Mucosa of descending colon (tissue), 3 donors: ENCODE results near the gene INAVA. TPM values are rescaled to one million over a fixed set of nuclear protein-coding genes. Genes with fewer than 3 reads are reported as not detected.
A peak's percentile ranks its signal among the peaks of the same experiment; 100 is the strongest.

ENCODE experiments used
- ATAC-seq: fragments of 200-7000 bp; cut with Tn5 transposase; one replicate; pipeline ENCODE4 v1.9.1; 2020; ENCODE audit warnings: mild to moderate bottlenecking, moderate library complexity
- DNase-seq, 3 donors: peaks; one replicate each; pipeline ENCODE4 v3.0.0-alpha.2; 2020
- H3K36me3 ChIP-seq: fragments of 200-600 bp; one replicate; pipeline ENCODE4 v1.8.0; 2021; ENCODE audit warnings: low read depth, mild to moderate bottlenecking
- H3K4me1 ChIP-seq: fragments of 200-600 bp; one replicate; pipeline ENCODE4 v1.8.0; 2021; ENCODE audit warnings: low read depth, mild to moderate bottlenecking
- H3K4me3 ChIP-seq: fragments of 200-600 bp; one replicate; pipeline ENCODE4 v1.8.0; 2021; ENCODE audit warnings: mild to moderate bottlenecking
- H3K9me3 ChIP-seq: fragments of 200-600 bp; one replicate; pipeline ENCODE4 v1.8.0; 2021; ENCODE audit warnings: mild to moderate bottlenecking
- intact Hi-C, 2 donors: fragments of 100-400 bp; cut with DNase I in 1 of 2; cut with micrococcal nuclease in 1 of 2; formaldehyde crosslinking; loops; one replicate each; pipeline versions ENCODE4 v1.11.0 to v1.11.1; 2022; cut with DNase I, micrococcal nuclease
- total RNA-seq, 3 donors: library from RNA; stranded (reverse); fragmentation: NEBNext Ultra II Directional in 2 of 3; extraction: Animal tissue kit (Norgen Biotek cat#: 25700) in 2 of 3; gene quantifications; one replicate each; pipeline versions ENCODE4 v1.2.1 to v1.2.4, GENCODE V29; 2021 to 2023
- TF ChIP-seq, protein P1 (sequence below): fragments of 200-600 bp; IDR thresholded peaks from one replicate; pipeline ENCODE4 v1.8.0; 2022; ENCODE audit warnings: antibody characterized with exemption, mild to moderate bottlenecking
- donor health status: DM: no; HTN: no; CAD: no; lungs with moderate emphysema.
- donor health status: DM: no; HTN: no; CAD: no.
- donor health status: DM: no; HTN: yes; CAD: no.

Gene INAVA
- total RNA-seq, 3 donors from 2014 or later, result 82.0 to 238 (median 171) TPM

DNA sequence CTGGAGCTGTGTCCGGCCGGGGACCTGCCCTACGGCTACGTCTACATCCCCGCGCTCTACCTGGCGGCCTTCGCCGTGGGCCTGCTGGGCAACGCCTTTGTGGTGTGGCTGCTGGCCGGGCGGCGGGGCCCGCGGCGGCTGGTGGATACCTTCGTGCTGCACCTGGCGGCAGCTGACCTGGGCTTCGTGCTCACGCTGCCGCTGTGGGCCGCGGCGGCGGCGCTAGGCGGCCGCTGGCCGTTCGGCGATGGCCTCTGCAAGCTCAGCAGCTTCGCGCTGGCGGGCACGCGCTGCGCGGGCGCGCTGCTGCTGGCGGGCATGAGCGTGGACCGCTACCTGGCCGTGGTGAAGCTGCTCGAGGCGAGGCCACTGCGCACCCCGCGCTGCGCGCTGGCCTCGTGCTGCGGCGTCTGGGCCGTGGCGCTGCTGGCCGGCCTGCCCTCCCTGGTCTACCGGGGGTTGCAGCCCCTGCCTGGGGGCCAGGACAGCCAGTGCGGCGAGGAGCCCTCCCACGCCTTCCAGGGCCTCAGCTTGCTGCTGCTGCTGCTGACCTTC lies 21.5 kb upstream of the INAVA start:
- peak; percentile 64 for ATAC-seq
- H3K4me3 ChIP-seq, result no peak overlapping the region
- H3K4me1 ChIP-seq, result peaks cover 13% of the 10 kb centered on the region
- DNase-seq, result peak in 1 of 3 donors; percentile 45
- no peaks in the 10 kb centered on the region for H3K36me3 ChIP-seq
- no peaks in the 10 kb centered on the region for H3K9me3 ChIP-seq
- intact Hi-C loops, result no loop called here
- TF ChIP-seq, protein P1, sequence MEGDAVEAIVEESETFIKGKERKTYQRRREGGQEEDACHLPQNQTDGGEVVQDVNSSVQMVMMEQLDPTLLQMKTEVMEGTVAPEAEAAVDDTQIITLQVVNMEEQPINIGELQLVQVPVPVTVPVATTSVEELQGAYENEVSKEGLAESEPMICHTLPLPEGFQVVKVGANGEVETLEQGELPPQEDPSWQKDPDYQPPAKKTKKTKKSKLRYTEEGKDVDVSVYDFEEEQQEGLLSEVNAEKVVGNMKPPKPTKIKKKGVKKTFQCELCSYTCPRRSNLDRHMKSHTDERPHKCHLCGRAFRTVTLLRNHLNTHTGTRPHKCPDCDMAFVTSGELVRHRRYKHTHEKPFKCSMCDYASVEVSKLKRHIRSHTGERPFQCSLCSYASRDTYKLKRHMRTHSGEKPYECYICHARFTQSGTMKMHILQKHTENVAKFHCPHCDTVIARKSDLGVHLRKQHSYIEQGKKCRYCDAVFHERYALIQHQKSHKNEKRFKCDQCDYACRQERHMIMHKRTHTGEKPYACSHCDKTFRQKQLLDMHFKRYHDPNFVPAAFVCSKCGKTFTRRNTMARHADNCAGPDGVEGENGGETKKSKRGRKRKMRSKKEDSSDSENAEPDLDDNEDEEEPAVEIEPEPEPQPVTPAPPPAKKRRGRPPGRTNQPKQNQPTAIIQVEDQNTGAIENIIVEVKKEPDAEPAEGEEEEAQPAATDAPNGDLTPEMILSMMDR, result no peak

DNA sequence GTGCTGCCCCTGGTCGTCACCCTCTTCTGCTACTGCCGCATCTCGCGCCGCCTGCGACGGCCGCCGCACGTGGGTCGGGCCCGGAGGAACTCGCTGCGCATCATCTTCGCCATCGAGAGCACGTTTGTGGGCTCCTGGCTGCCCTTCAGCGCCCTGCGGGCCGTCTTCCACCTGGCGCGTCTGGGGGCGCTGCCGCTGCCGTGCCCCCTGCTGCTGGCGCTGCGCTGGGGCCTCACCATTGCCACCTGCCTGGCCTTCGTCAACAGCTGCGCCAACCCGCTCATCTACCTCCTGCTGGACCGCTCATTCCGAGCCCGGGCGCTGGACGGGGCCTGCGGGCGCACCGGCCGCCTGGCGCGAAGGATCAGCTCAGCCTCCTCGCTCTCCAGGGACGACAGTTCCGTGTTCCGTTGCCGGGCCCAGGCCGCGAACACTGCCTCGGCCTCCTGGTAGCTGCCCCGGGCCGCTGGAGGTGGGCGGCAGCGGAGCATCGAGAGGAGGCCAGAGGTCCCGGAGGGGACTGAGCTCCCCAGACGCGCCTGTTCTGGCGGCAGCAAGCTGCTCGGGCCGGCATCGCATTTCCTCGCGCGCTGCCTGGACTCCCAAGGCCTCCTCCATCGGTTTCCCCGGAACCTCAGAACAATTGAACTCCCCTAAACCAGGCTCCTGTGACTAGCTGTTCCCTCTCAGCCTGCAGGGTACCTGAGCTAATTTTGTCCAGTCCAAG lies 20.9 kb upstream of the INAVA start:
- intact Hi-C loops, result no loop called here
- DNase-seq (no peak), ATAC-seq (peak; percentile 24)
- Histone ChIP-seq H3K36me3 (no peaks in the 10 kb centered on the region), H3K4me1 (peaks cover 13% of the 10 kb centered on the region), H3K4me3 (no peak overlapping the region), H3K9me3 (no peaks in the 10 kb centered on the region)
- TF ChIP-seq, protein P1, result no peak

DNA sequence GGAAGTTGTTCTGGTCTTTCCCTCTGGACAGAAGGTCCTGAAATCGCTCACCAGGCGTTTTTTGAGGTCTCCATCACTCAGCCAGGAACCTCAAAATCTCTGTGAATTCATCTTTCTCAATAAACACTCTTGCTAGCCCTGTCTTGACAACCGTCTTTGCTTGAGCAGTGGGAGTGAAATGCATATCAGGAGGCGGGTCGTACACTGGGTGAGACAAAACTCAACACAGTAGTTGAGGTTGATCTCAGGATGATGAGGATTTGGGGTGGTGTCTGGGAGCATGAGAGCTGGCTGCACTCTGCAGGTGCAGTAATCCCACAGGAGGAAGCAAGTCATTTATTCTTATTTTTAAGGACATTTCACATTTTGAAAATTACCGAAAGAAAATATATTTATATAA lies 20.0 kb upstream of the INAVA start:
- intact Hi-C loops, result no loop called here
- DNase-seq, result no peak
- no peak for ATAC-seq

DNA sequence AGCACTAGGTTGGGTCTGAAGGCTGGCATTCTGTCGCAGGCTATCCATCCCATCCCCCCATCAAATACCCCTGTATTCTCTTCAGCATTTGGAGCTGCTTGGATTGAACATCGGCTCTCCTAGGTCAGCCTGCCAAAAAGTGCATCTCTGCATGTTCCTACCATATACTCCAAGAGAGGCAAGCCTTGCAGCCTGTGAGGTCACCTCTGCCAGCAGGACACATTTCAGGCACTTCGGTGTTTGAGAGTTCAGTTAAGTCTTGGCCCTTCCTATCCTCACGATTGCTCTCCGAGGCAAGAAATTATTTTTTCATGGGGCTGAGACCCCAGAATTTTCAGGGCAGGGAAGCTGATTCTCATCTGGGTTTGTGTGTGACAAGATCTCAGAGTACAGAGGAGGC lies 19.3 kb upstream of the INAVA start:
- DNase-seq, result no peak
- no peaks in the 10 kb centered on the region for H3K36me3 ChIP-seq
- intact Hi-C loops, result no loop called here

More for the DNA sequence above, 20.0 kb upstream of the INAVA start:
- Histone ChIP-seq H3K36me3 (no peaks in the 10 kb centered on the region), H3K9me3 (no peaks in the 10 kb centered on the region), H3K4me3 (no peak overlapping the region), H3K4me1 (peaks cover 13% of the 10 kb centered on the region)
- TF ChIP-seq, protein P1, result no peak

DNA sequence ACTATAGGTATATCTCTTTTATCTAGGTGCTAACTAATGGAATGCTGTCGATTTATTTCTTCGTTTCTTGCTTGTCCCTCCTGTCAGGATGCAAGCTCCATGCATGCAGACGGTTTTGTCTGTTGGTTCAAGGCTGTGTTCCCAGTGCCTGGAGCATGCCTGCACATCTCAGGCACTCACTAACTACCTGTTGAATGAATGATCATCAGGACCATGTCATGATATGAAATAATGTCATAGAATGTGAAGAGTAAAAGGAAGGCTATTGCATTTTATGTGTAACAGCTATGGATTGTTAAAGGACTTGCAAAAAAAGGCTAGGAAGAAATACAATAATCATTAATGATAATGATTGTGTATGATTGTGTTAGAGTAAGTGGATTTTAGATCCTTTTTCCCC lies 17.7 kb upstream of the INAVA start:
- no peak overlapping the region for H3K4me3 ChIP-seq
- intact Hi-C loops, result no loop called here
- no peak for ATAC-seq
- H3K9me3 ChIP-seq, result no peaks in the 10 kb centered on the region
- H3K36me3 ChIP-seq, result no peaks in the 10 kb centered on the region
- TF ChIP-seq, protein P1, result no peak
- H3K4me1 ChIP-seq, result peaks cover 13% of the 10 kb centered on the region
- DNase-seq, result no peak

More for the DNA sequence above, 19.3 kb upstream of the INAVA start:
- TF ChIP-seq, protein P1, result no peak
- Histone ChIP-seq H3K9me3 (no peaks in the 10 kb centered on the region), H3K4me1 (peaks cover 13% of the 10 kb centered on the region), H3K4me3 (no peak overlapping the region)
- no peak for ATAC-seq
